Mucosa of stomach (tissue), 1 donor: ENCODE results near the gene PLBD2.

Source experiments
- H3K27me3 ChIP-seq: one replicate; pipeline ENCODE4 v1.7.0; 2013; ENCODE audit warnings: mild to moderate bottlenecking, low read length; ENCODE audit not compliant: control insufficient read depth, insufficient read depth
- H3K36me3 ChIP-seq: one replicate; pipeline ENCODE4 v1.7.0; 2013; ENCODE audit warnings: low read length; ENCODE audit not compliant: control insufficient read depth, insufficient read depth
- H3K4me1 ChIP-seq: one replicate; pipeline ENCODE4 v1.7.0; 2013; ENCODE audit warnings: mild to moderate bottlenecking, low read length; ENCODE audit not compliant: control insufficient read depth, insufficient read depth
- H3K4me3 ChIP-seq: one replicate; pipeline ENCODE4 v1.7.0; 2013; ENCODE audit warnings: low read length
- H3K9ac ChIP-seq: one replicate; pipeline ENCODE4 v1.7.0; 2013; ENCODE audit warnings: mild to moderate bottlenecking, low read length, moderate library complexity
- H3K9me3 ChIP-seq: one replicate; pipeline ENCODE4 v1.7.0; 2013; ENCODE audit warnings: mild to moderate bottlenecking, low read length, moderate library complexity; ENCODE audit not compliant: control insufficient read depth
- donor health status: Pancreatic carcinoma.

Gene PLBD2

GRCh38 chr12:113391650-113392337, 33.4 kb downstream of the PLBD2 start:
- no peaks in the 10 kb centered on the region for H3K27me3 ChIP-seq
- no peak overlapping the region for H3K4me3 ChIP-seq
- H3K9me3 ChIP-seq = no peaks in the 10 kb centered on the region
- H3K36me3 ChIP-seq = no peaks in the 10 kb centered on the region
- no peak overlapping the region for H3K9ac ChIP-seq
- H3K4me1 ChIP-seq = no peaks in the 10 kb centered on the region

GRCh38 chr12:113392520-113392919, 34.1 kb downstream of the PLBD2 start:
- Histone ChIP-seq H3K9me3 (no peaks in the 10 kb centered on the region), H3K4me1 (no peaks in the 10 kb centered on the region), H3K36me3 (no peaks in the 10 kb centered on the region), H3K9ac (no peak overlapping the region), H3K27me3 (peaks cover 2% of the 10 kb centered on the region), H3K4me3 (no peak overlapping the region)

GRCh38 chr12:113392988-113393579, 34.7 kb downstream of the PLBD2 start:
- no peaks in the 10 kb centered on the region for H3K36me3 ChIP-seq
- peaks cover 2% of the 10 kb centered on the region for H3K27me3 ChIP-seq
- no peaks in the 10 kb centered on the region for H3K9me3 ChIP-seq
- H3K4me3 ChIP-seq = no peak overlapping the region
- no peak overlapping the region for H3K9ac ChIP-seq
- H3K4me1 ChIP-seq = no peaks in the 10 kb centered on the region

GRCh38 chr12:113393749-113394148, 35.4 kb downstream of the PLBD2 start:
- H3K4me1 ChIP-seq = no peaks in the 10 kb centered on the region
- no peaks in the 10 kb centered on the region for H3K9me3 ChIP-seq
- H3K4me3 ChIP-seq = no peak overlapping the region
- H3K27me3 ChIP-seq = peaks cover 2% of the 10 kb centered on the region
- no peak overlapping the region for H3K9ac ChIP-seq
- no peaks in the 10 kb centered on the region for H3K36me3 ChIP-seq

- no peaks in the 10 kb centered on the region for H3K36me3 ChIP-seq
- no peak overlapping the region for H3K9ac ChIP-seq
- no peaks in the 10 kb centered on the region for H3K4me1 ChIP-seq
- peaks cover 7% of the 10 kb centered on the region for H3K27me3 ChIP-seq
- H3K4me3 ChIP-seq = no peak overlapping the region
- H3K9me3 ChIP-seq = no peaks in the 10 kb centered on the region
Observed at GRCh38 chr12:113395119-113395518, 36.7 kb downstream of the PLBD2 start.

GRCh38 chr12:113396200-113396599, 37.8 kb downstream of the PLBD2 start:
- H3K4me1 ChIP-seq = no peaks in the 10 kb centered on the region
- no peak overlapping the region for H3K4me3 ChIP-seq
- no peaks in the 10 kb centered on the region for H3K9me3 ChIP-seq
- H3K9ac ChIP-seq = no peak overlapping the region
- peaks cover 7% of the 10 kb centered on the region for H3K27me3 ChIP-seq
- H3K36me3 ChIP-seq = no peaks in the 10 kb centered on the region

- Histone ChIP-seq H3K9me3 (no peaks in the 10 kb centered on the region), H3K4me1 (no peaks in the 10 kb centered on the region), H3K9ac (no peak overlapping the region), H3K4me3 (no peak overlapping the region), H3K36me3 (no peaks in the 10 kb centered on the region), H3K27me3 (peaks cover 7% of the 10 kb centered on the region)
Observed at GRCh38 chr12:113396828-113397496, 38.6 kb downstream of the PLBD2 start.

- Histone ChIP-seq H3K4me1 (no peaks in the 10 kb centered on the region), H3K9me3 (no peaks in the 10 kb centered on the region), H3K36me3 (no peaks in the 10 kb centered on the region), H3K27me3 (peaks cover 7% of the 10 kb centered on the region), H3K9ac (no peak overlapping the region), H3K4me3 (no peak overlapping the region)
Observed at GRCh38 chr12:113397497-113398197, 39.3 kb downstream of the PLBD2 start.

GRCh38 chr12:113398346-113399290, 40.2 kb downstream of the PLBD2 start:
- Histone ChIP-seq H3K9me3 (no peaks in the 10 kb centered on the region), H3K27me3 (peaks cover 7% of the 10 kb centered on the region), H3K4me1 (no peaks in the 10 kb centered on the region), H3K36me3 (no peaks in the 10 kb centered on the region), H3K4me3 (no peak overlapping the region), H3K9ac (no peak overlapping the region)

- H3K36me3 ChIP-seq = no peaks in the 10 kb centered on the region
- no peak overlapping the region for H3K9ac ChIP-seq
- H3K4me3 ChIP-seq = no peak overlapping the region
- H3K27me3 ChIP-seq = peaks cover 7% of the 10 kb centered on the region
- peaks cover 3% of the 10 kb centered on the region for H3K4me1 ChIP-seq
- no peaks in the 10 kb centered on the region for H3K9me3 ChIP-seq
Observed at GRCh38 chr12:113399490-113399889, 41.1 kb downstream of the PLBD2 start.

GRCh38 chr12:113400362-113400761, 42.0 kb downstream of the PLBD2 start:
- H3K36me3 ChIP-seq = no peaks in the 10 kb centered on the region

More at GRCh38 chr12:113400362-113400761, 42.0 kb downstream of the PLBD2 start:
- no peaks in the 10 kb centered on the region for H3K9me3 ChIP-seq
- peaks cover 7% of the 10 kb centered on the region for H3K27me3 ChIP-seq
- no peak overlapping the region for H3K9ac ChIP-seq
- peaks cover 3% of the 10 kb centered on the region for H3K4me1 ChIP-seq
- no peak overlapping the region for H3K4me3 ChIP-seq
